ENCODE measurements around the gene GPC4.

GRCh38 chrX:133390676-133391075 is 24.6 kb downstream of the GPC4 start:
- TF ChIP-seq ZNF274 (IDR thresholded peaks at IDR 0.05; ENCODE audit: low read depth, low read length) (no peak), YY1 (IDR thresholded peaks at IDR 0.05; ENCODE audit: insufficient read depth, insufficient read length) (no peak)

Measured in NT2/D1 (cell line).